GM10847 (cell line): ENCODE results near the gene SSR2.
A peak's percentile ranks its signal among the peaks of the same experiment; 100 is the strongest.

Experiments
- POLR2A ChIP-seq: IDR thresholded peaks from 2 replicates; pipeline ENCODE4 v1.6.1; 2011; ENCODE audit not compliant: insufficient read length; ENCODE audit errors: extremely low read depth

SSR2 gene

GRCh38 chr1:155974208-155975115, 46.3 kb downstream of the SSR2 start:
- TF ChIP-seq POLR2A: no peak

- no peak for TF ChIP-seq POLR2A
Observed at GRCh38 chr1:155973723-155974122, 47.0 kb downstream of the SSR2 start.

- TF ChIP-seq POLR2A: no peak
Observed at GRCh38 chr1:155971910-155972809, 48.6 kb downstream of the SSR2 start.

- no peak for TF ChIP-seq POLR2A
Observed at GRCh38 chr1:155970531-155971167, 50.1 kb downstream of the SSR2 start.

- no peak for TF ChIP-seq POLR2A
Observed at GRCh38 chr1:155969377-155969791, 51.4 kb downstream of the SSR2 start.

GRCh38 chr1:155968670-155969069, 52.1 kb downstream of the SSR2 start:
- no peak for TF ChIP-seq POLR2A

- no peak for TF ChIP-seq POLR2A
Observed at GRCh38 chr1:155968051-155968400, 52.7 kb downstream of the SSR2 start.

GRCh38 chr1:155967341-155968050, 53.3 kb downstream of the SSR2 start:
- TF ChIP-seq POLR2A: no peak

- TF ChIP-seq POLR2A: no peak
Observed at GRCh38 chr1:155966750-155967149, 54.0 kb downstream of the SSR2 start.

GRCh38 chr1:155966135-155966534, 54.6 kb downstream of the SSR2 start:
- no peak for TF ChIP-seq POLR2A

GRCh38 chr1:155964193-155964592, 56.6 kb downstream of the SSR2 start:
- TF ChIP-seq POLR2A: no peak

GRCh38 chr1:155962599-155963211, 58.0 kb downstream of the SSR2 start:
- TF ChIP-seq POLR2A: no peak

GRCh38 chr1:155961937-155962336, 58.8 kb downstream of the SSR2 start:
- peak; percentile 9 for TF ChIP-seq POLR2A

GRCh38 chr1:155960081-155960745, 60.5 kb downstream of the SSR2 start:
- no peak for TF ChIP-seq POLR2A
